ENCODE data around the gene CUX1.

Gene CUX1

DNA sequence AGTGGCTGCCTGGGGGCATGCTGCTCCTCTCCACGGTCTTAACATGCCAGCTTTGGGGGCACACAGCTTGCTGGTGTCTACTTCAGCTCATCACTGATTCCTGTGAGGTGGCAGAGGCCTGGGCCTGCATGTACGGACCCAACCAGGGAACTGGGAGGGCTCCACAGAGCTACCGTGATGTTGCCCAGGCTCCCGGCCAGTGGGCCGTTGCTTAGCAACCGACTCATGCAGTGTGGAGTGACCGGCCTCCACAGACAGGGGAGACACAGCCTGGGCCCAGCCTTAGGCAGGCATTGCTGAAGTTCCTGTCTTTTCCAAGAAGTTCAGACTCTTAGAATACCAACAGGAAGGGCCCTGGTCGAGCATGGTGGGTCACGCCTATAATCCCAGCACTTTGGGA is 443.4 kb downstream of the CUX1 start:
- CTCF ChIA-PET, result no interaction called here
- no peaks in the 10 kb centered on the region for H3K4me1 Mint-ChIP-seq
- H3K36me3 Mint-ChIP-seq, result no peaks in the 10 kb centered on the region
- no peaks in the 10 kb centered on the region for H3K9me3 Mint-ChIP-seq
- H3K27me3 Mint-ChIP-seq, result no peaks in the 10 kb centered on the region
- no peak for DNase-seq
- H3K27ac Mint-ChIP-seq, result no peak overlapping the region
- H3K4me3 Mint-ChIP-seq, result no peak overlapping the region

DNA sequence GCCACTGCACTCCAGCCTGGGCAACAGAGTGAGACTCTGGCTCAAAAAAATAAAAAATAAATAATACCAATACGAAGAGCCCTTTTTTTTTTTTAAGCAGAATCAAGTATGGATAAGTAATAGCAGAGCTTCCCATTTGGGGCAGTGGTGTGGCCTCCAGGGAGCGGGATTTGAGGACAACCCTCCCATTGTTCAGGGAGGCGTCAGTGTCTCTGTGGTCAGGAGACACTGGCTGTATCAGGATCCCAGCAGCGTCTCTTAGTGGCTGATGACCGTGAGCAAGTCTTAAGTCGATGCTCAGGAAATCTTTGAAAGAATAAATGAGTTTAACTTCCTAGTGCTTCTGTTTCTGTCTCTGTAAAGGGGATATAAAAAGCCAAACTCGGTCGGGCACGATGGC is 444.0 kb downstream of the CUX1 start:
- H3K4me1 Mint-ChIP-seq, result no peaks in the 10 kb centered on the region
- H3K27ac Mint-ChIP-seq, result no peak overlapping the region
- no peak for DNase-seq
- CTCF ChIA-PET, result no interaction called here
- H3K27me3 Mint-ChIP-seq, result no peaks in the 10 kb centered on the region
- H3K36me3 Mint-ChIP-seq, result no peaks in the 10 kb centered on the region
- no peaks in the 10 kb centered on the region for H3K9me3 Mint-ChIP-seq
- H3K4me3 Mint-ChIP-seq, result no peak overlapping the region

DNA sequence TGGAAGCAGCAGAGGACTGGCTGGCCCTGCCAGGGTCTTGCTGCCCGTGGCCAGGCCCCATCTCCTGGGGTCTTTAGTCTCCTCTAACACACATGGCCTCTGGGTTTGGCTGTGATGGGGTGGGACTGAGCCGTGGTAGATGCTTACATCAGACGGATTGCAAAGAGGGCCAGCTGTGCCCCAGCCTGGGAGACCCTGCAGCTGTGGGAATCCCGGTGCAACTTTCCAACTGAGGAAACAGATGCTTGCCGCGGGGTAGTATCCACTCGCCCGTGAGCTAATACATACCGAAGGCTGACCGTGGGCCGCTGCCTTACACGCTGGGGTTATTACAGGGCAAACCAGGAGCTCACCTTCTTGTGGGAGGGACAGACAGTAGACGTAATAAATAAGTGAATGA is 445.1 kb downstream of the CUX1 start:
- Mint-ChIP-seq H3K4me1 (no peaks in the 10 kb centered on the region), H3K36me3 (no peaks in the 10 kb centered on the region), H3K27ac (no peak overlapping the region), H3K4me3 (no peak overlapping the region), H3K27me3 (no peaks in the 10 kb centered on the region), H3K9me3 (no peaks in the 10 kb centered on the region)
- CTCF ChIA-PET, result no interaction called here
- no peak for DNase-seq

DNA sequence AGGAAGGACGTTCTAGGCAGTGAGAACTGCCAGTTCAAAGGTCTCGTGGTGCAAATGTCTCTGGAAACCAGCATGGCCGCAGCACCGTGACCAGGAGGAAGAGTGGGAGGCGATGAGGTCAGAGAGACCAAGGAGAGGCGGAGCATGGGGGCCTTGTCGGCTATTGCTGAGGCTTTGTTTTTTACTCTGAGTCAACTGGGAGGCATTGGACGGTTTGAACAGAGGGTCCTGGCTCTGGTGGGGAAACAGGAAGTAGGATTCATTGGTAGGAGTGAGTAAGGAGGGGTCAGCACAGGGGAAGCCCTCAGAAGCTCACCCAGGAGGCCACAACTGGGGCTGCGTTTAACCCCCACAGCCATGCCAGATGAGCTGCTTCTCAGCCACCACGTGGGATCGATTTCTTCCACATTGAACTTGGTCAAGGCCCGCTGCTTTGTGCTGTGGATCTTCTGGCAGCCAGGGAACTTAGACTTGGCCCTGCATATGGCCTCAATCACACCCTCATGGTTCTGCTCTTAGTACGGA is 447.0 kb downstream of the CUX1 start:
- Mint-ChIP-seq H3K27me3 (no peaks in the 10 kb centered on the region), H3K27ac (no peak overlapping the region), H3K4me1 (no peaks in the 10 kb centered on the region), H3K9me3 (no peaks in the 10 kb centered on the region), H3K4me3 (no peak overlapping the region), H3K36me3 (no peaks in the 10 kb centered on the region)
- DNase-seq, result no peak
- CTCF ChIA-PET, result no interaction called here

DNA sequence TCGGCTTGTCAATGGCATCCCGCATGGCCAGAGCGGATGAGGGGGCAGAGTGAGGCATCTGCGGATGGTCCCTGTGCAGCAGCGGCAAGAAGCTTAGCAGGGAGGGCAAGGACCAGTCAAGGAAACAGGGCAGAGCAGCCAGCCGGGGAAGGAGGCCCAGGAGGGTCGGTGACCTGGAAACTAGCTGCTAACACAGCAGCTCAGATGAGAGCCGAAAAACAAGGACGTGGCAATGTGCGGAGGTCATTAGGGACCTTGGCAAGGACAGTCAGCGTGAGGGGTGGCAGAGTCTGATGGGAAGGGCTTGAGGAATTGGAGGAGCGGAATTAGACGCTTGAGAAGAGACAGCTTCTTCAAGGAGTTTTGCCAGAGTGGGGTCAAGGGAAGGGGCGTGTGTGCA is 449.1 kb downstream of the CUX1 start:
- Mint-ChIP-seq H3K36me3 (no peaks in the 10 kb centered on the region), H3K27me3 (peaks cover 4% of the 10 kb centered on the region), H3K4me3 (no peak overlapping the region), H3K27ac (no peak overlapping the region), H3K4me1 (no peaks in the 10 kb centered on the region), H3K9me3 (no peaks in the 10 kb centered on the region)
- CTCF ChIA-PET, result no interaction called here
- no peak for DNase-seq

DNA sequence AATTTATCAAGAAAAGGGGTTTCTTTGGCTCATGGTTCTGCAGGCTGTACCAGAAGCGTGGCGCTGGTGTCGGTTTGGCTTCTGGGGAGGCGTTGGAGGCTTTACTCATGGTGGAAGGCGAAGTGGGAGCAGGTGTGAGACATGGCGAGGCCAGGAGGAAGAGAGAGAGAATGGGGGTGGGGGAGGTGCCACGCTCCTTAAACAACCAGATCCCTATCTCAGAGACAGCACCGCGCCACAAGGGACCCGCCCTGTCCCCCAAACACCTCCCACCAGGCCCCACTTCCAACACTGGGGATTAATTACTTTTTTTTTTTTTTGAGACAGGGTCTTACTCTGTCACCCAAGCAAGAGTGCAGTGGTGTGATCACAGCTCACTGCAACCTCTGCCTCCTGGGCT is 451.2 kb downstream of the CUX1 start:
- no peaks in the 10 kb centered on the region for H3K9me3 Mint-ChIP-seq

DNA sequence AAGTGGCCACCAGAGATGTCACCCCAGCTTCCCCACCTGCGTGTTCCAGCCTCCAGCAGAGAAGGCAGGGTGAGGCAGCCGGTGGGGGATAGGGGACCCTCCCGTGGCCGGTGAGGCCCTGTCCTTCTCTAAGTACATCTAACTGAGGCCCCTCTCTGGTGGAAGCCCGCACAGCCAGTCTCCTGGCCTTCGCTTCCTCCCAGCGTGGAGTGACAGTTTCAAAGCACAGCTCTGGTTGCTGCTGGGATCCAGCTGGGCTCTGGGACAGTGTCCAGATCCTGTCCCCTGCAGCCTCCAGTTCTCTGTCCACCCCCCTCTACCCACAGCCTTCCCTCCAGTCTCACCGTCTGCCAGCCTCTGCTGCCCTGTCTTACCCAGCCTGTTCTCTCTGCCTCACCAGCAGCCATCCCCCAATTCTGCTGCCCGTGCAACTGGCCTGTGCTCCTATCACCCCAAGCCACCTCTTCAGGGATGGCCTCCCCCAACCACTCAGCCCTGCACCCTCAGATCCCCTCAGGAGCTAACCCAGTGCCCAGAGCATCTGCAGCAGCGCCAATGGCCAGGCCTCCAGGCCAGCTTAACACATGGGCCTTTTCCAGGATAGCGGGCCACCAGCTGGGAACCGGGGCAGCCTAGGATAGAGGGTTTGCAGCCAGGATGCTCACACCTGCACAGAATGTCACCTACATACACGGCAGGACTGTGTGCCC is 452.9 kb downstream of the CUX1 start:
- H3K4me1 Mint-ChIP-seq, result no peaks in the 10 kb centered on the region
- H3K36me3 Mint-ChIP-seq, result no peaks in the 10 kb centered on the region
- CTCF ChIA-PET, result interaction anchor here (1.3 to 2.0 kb wide), 3 partner anchors 18 to 728 kb away, joined by 3 to 6 read pairs (median 5); no protein-coding TSS in a partner anchor
- H3K27me3 Mint-ChIP-seq, result peaks cover 4% of the 10 kb centered on the region
- peak overlapping the region; percentile 61 for H3K27ac Mint-ChIP-seq
- DNase-seq, result no peak
- H3K4me3 Mint-ChIP-seq, result no peak overlapping the region
- H3K9me3 Mint-ChIP-seq, result no peaks in the 10 kb centered on the region

More for the DNA sequence above, 451.2 kb downstream of the CUX1 start:
- H3K27me3 Mint-ChIP-seq, result peaks cover 4% of the 10 kb centered on the region
- CTCF ChIA-PET, result no interaction called here
- H3K36me3 Mint-ChIP-seq, result no peaks in the 10 kb centered on the region
- DNase-seq, result no peak
- H3K27ac Mint-ChIP-seq, result no peak overlapping the region
- no peak overlapping the region for H3K4me3 Mint-ChIP-seq
- H3K4me1 Mint-ChIP-seq, result no peaks in the 10 kb centered on the region

DNA sequence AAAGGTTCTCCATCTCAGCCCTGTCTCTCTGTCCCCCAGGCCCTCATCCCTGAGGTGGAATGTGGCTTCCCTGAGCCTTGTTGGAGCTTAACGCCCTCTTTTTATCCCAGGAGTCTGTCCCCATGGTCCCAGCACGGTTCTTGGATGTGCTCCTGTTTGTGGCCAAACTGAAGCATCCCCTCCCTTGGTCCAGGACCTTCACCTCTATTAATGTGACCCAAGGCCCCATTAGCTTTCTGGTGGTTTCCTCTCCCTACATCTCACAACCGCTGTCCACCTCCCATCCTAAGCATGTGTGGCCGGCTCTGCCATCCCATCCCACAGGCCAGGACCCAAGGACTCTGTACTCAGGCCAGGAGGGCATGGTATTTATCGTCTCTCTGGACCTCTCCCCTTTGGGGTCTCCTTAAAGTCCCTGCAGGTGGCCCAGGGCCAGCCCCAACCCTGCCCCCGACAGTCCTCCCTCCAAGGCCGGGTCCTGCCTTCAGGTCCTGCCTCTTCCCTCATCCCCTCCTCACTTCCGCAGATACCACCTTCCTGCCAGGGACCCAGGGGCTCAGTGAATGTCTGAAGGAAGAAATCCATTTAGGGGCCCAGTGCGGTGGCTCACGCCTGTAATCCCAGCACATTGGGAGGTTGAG is 453.9 kb downstream of the CUX1 start:
- DNase-seq, result no peak
- H3K27ac Mint-ChIP-seq, result no peak overlapping the region
- H3K9me3 Mint-ChIP-seq, result no peaks in the 10 kb centered on the region
- no peaks in the 10 kb centered on the region for H3K4me1 Mint-ChIP-seq
- peaks cover 4% of the 10 kb centered on the region for H3K27me3 Mint-ChIP-seq
- H3K36me3 Mint-ChIP-seq, result no peaks in the 10 kb centered on the region
- H3K4me3 Mint-ChIP-seq, result no peak overlapping the region
- CTCF ChIA-PET, result interaction anchor here (1.4 to 3.8 kb wide), 4 partner anchors 19 to 729 kb away, joined by 3 to 25 read pairs (median 8); no protein-coding TSS in a partner anchor

DNA sequence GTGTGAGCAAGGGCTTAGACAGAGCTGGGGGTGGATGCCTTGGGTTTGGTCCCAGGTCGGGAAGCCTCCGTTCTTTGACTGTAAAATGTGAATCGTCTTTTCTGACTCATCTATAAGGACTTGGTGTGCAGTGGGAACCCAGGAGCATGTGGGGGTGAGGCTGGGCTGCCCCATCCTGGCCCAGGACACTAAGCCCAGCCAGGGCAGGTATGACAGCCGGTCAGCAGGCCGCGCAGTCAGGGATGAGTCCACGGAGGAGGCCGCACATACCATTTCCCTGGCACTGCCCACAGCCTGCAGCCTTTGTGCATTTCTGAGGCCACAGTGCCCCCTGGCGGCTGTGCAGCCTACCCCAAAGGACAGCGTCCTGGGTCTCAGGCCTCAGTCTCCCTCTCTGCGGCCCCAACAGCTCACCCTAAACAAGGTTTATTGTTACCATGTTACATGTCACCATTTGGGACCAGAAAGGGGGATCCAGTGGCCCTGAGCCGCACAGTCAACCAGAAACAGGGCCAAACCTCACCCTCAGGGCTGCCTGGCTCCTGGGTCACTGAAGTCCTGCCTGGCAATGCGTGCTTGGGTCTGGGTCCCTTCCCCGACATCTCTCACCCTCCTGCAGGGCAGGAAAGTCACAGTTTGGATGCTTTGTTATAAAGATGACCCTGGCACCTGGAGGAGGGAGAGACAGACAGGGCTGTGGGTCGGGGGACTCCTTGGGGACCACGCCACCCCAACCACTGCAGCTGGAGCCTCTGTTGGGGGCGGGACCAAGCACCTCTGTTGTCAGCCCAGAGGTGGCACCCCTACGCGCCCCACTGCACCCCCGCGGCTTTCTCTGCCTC is 454.9 kb downstream of the CUX1 start:
- Mint-ChIP-seq H3K4me3 (no peak overlapping the region), H3K27ac (no peak overlapping the region), H3K4me1 (no peaks in the 10 kb centered on the region), H3K36me3 (no peaks in the 10 kb centered on the region), H3K27me3 (peaks cover 4% of the 10 kb centered on the region), H3K9me3 (no peaks in the 10 kb centered on the region)
- CTCF ChIA-PET, result interaction anchor here (1.0 to 3.8 kb wide), 4 partner anchors 20 to 729 kb away, joined by 4 to 25 read pairs (median 8); no protein-coding TSS in a partner anchor
- peak; percentile 82 for DNase-seq

DNA sequence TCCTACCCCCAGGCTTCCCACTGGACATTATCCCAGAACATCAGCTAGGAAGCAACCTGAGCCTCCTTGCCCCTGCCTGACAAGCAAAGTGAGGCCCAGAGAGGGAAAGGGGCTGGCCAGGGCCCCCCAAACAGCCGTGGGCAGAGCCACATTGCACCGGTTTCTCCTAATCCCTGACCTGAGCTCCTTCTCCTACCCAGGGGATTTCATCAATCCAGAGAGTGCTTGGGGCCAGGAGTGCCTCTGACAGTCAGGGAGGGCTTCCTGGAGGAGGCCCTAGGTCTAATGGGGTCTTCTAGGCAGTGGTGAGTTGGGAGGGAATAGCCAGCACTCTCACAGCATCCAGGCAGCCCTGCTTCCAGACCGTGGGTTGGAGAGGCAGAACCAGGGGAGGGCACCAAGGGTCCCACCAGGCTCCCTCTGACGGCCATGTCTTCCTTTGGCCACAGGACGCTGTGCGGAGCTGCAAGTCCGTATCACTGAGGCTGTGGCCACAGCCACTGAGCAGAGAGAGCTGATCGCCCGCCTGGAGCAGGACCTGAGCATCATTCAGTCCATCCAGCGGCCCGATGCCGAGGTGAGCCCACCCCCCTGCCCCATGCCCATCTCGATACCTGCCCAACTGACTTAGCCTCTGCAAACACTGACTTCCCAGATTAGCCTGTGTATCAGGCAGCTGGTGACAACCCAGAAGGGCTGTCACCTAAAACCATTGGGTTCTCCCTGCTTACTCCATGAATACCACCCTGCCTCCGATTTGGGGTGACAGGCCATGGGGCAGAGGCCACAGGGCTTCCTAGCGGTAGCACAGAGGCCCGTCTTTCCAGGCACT is 455.7 kb downstream of the CUX1 start:
- Mint-ChIP-seq H3K27me3 (peaks cover 4% of the 10 kb centered on the region), H3K4me1 (no peaks in the 10 kb centered on the region), H3K27ac (no peak overlapping the region), H3K36me3 (no peaks in the 10 kb centered on the region), H3K4me3 (no peak overlapping the region), H3K9me3 (no peaks in the 10 kb centered on the region)
- no peak for DNase-seq
- CTCF ChIA-PET, result interaction anchor here (0.9 to 3.8 kb wide), 5 partner anchors 118 to 730 kb away, joined by 3 to 25 read pairs (median 6); no protein-coding TSS in a partner anchor

DNA sequence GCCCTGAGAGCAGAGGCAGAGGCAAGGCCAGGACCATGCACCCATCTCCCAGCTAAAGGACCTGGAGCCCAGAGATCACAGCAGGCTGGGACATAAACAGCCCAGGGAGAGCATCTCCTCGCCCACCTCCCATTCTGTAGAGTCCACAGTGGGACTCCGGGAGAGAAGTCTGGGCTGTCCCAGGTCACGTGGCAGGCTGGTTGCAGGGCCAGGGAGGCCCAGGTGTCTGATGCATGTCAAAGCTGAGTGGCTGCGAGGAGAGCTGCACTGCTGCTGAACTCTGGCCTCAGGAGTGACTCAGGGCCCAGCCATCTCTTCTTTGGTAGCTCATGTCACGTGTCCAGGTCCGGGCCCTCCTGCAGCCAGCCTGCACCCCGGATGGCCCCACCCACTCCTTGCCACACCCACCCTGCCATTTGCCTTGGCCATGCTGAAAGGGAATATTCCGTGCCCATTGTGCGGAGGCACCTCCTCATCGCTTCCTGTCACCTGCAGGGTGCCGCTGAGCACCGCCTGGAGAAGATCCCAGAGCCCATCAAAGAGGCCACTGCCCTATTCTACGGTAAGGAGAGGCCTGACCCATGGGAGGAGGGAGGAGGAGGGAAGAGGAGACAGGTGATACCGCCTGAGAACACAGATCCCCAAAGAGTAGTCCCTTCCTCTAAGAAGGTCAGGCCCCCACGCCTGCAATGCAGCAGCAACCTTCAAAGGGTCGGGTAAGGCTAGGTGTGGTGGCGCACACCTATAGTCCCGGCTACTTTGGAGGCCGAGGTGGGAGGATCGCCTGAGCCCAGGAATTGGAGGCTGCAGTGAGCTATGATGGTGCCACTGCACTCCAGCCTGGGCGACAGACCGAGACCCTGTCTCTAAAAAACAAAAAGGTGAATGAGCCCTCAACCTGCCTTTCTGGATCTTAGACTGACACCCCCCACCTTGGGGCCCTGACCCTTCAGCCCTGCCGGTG is 456.6 kb downstream of the CUX1 start:
- Mint-ChIP-seq H3K4me1 (no peaks in the 10 kb centered on the region), H3K36me3 (no peaks in the 10 kb centered on the region), H3K4me3 (no peak overlapping the region), H3K9me3 (no peaks in the 10 kb centered on the region), H3K27ac (no peak overlapping the region), H3K27me3 (peaks cover 4% of the 10 kb centered on the region)
- no peak for DNase-seq
- CTCF ChIA-PET, result interaction anchor here (0.9 to 3.8 kb wide), 4 partner anchors 117 to 731 kb away, joined by 3 to 25 read pairs (median 8); no protein-coding TSS in a partner anchor

DNA sequence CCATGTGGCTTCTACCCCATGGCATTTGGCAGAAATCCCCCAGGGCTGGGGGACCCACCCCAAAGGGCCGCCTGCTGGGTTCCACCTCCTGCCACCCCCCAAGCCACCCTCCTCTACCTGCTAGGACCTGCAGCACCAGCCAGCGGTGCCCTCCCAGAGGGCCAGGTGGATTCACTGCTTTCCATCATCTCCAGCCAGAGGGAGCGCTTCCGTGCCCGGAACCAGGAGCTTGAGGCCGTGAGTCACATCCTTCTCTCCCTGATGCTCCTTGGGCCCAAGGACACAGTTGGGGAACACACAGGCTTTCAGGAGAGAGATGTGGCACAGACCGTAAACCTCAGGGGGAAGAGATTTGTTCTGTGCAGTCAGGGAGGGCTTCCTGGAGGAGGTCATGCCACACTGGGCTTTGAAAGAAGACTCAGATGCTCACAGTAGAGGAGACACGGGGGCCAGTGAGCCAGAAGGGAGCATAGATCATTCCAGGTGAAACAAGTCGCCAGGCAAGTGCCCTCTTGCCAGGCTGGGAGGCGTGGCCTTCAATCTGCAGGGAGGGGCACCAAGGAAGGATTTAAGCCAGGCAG is 457.8 kb downstream of the CUX1 start:
- CTCF ChIA-PET, result interaction anchor here (1.7 kb wide), 1 partner anchor 115 kb away, joined by 3 read pairs; no protein-coding TSS in a partner anchor
- Mint-ChIP-seq H3K36me3 (no peaks in the 10 kb centered on the region), H3K27ac (no peak overlapping the region), H3K27me3 (peaks cover 4% of the 10 kb centered on the region), H3K9me3 (no peaks in the 10 kb centered on the region), H3K4me3 (no peak overlapping the region), H3K4me1 (peaks cover 3% of the 10 kb centered on the region)
- no peak for DNase-seq

All from activated naive CD4-positive, alpha-beta T cell treated with anti-CD3 and anti-CD28 coated beads, Interleukin-2, amount 10 ng/mL, durations not matched to agents 7 days and 5 days (primary cell).